NCI-H2227 (cell line): ENCODE results near the gene SLC30A10.
"Not testable (repeated sequence)": the region's sequence is repeated elsewhere in the genome, so short reads cannot be mapped to it uniquely, and the experiment has no call there.

ENCODE experiments used
- DNase-seq: peaks from one replicate; lab custom pipeline; 2025; ENCODE audit not compliant: unreplicated experiment; lab: John Stamatoyannopoulos, UW

The SLC30A10 gene

GRCh38 chr1:219928791-219929118, 398 bp upstream of the SLC30A10 start:
- DNase-seq = no peak

- DNase-seq = peak; percentile 56
Observed at GRCh38 chr1:219927298-219927955, 930 bp downstream of the SLC30A10 start.

- DNase-seq = no peak
Observed at GRCh38 chr1:219926363-219926998, 1.9 kb downstream of the SLC30A10 start.

GRCh38 chr1:219924342-219924741, 4.0 kb downstream of the SLC30A10 start:
- no peak for DNase-seq

GRCh38 chr1:219917851-219918466, 10.4 kb downstream of the SLC30A10 start:
- no peak for DNase-seq

- DNase-seq = no peak
Observed at GRCh38 chr1:219917281-219917680, 11.1 kb downstream of the SLC30A10 start.

GRCh38 chr1:219916257-219916656, 12.1 kb downstream of the SLC30A10 start:
- DNase-seq = no peak

- no peak for DNase-seq
Observed at GRCh38 chr1:219913005-219913770, 15.2 kb downstream of the SLC30A10 start.

GRCh38 chr1:219910716-219911115, 17.6 kb downstream of the SLC30A10 start:
- DNase-seq = no peak

GRCh38 chr1:219909476-219909875, 18.9 kb downstream of the SLC30A10 start:
- DNase-seq = no peak

GRCh38 chr1:219908170-219908569, 20.2 kb downstream of the SLC30A10 start:
- no peak for DNase-seq

- DNase-seq = no peak
Observed at GRCh38 chr1:219907772-219908070, 20.6 kb downstream of the SLC30A10 start.

GRCh38 chr1:219906924-219907771, 21.2 kb downstream of the SLC30A10 start:
- DNase-seq = no peak

GRCh38 chr1:219906565-219906923, 21.8 kb downstream of the SLC30A10 start:
- DNase-seq = not testable (repeated sequence)

- DNase-seq = no peak
Observed at GRCh38 chr1:219905524-219905923, 22.8 kb downstream of the SLC30A10 start.

- no peak for DNase-seq
Observed at GRCh38 chr1:219904934-219905333, 23.4 kb downstream of the SLC30A10 start.

- no peak for DNase-seq
Observed at GRCh38 chr1:219903353-219903871, 24.9 kb downstream of the SLC30A10 start.

GRCh38 chr1:219902951-219903350, 25.4 kb downstream of the SLC30A10 start:
- no peak for DNase-seq

- DNase-seq = no peak
Observed at GRCh38 chr1:219900882-219901281, 27.5 kb downstream of the SLC30A10 start.

- DNase-seq = no peak
Observed at GRCh38 chr1:219900201-219900600, 28.2 kb downstream of the SLC30A10 start.

GRCh38 chr1:219898375-219898774, 30.0 kb downstream of the SLC30A10 start:
- DNase-seq = no peak
